ENCODE results near the gene CHEK1. TPM values are rescaled to one million over a fixed set of nuclear protein-coding genes. Genes with fewer than 3 reads are reported as not detected.

The CHEK1 gene
- total and polyA plus RNA-seq, 2 of the 8 experiments (the other 6 are each of a cell fraction or from before 2014, with no cell fraction given): 37.7 to 133 TPM

DNA sequence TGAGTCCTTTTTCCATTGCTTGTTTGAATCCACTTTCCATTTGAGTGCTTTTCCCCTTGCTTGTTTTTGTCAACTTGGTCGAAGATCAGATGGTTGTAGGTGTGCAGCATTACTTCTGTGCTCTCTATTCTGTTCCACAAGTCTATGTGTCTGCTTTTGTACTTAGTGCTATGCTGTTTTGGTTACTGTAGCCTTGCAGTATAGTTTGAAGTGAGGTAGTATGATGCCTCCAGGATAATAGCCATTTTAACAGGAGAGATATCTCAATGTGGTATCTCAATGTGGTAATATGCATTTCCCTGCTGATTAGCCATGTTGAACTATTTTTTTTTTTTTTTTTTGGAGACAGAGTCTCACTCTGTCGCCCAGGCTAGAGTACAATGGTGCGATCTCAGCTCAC is 38.9 kb downstream of the CHEK1 start:
- no peak overlapping the region for H2BK15ac ChIP-seq (ENCODE audit: low read length)
- WGBS, 2 experiments (ENCODE audit: extremely low coverage in 1 of 2, insufficient coverage in 1 of 2, insufficient read length in 1 of 2, insufficient replicate concordance in 2 of 2, low coverage in 1 of 2, low lambda C conversion rate in 2 of 2, missing lambda C conversion rate in 1 of 2): 91% methylated on average over 3 of the region's 3 CpGs; no CpG with 5 or more reads in 1 of the 2 experiments
- CTCF ChIA-PET (ENCODE audit: partially characterized antibody): no interaction called here
- TF ChIP-seq SP2 (IDR thresholded peaks at IDR 0.05; ENCODE audit: low read length) (no peak), CHD1 (IDR thresholded peaks at IDR 0.05; ENCODE audit: low read depth, low read length) (no peak), JUND (IDR thresholded peaks at IDR 0.05; ENCODE audit: low read length) (no peak), TBP (IDR thresholded peaks at IDR 0.05; ENCODE audit: low read depth, low read length) (no peak), TAF7 (optimal IDR thresholded peaks at IDR 0.05; ENCODE audit: borderline replicate concordance, low read depth, low read length) (no peak)

More for the DNA sequence above, 38.9 kb downstream of the CHEK1 start:
- Histone ChIP-seq H2AFZ (ENCODE audit: low read length) (no peak overlapping the region), H2AK5ac (ENCODE audit: low read depth, low read length) (no peak overlapping the region), H4K20me1 (replicated peaks in 1 of 2; ENCODE audit: control insufficient read depth in 1 of 2, insufficient read depth in 2 of 2, low read length in 2 of 2) (peaks cover 0 to under 1% of the 10 kb centered on the region in 2 experiments), H3K23me2 (ENCODE audit: low read depth, low read length) (no peaks in the 10 kb centered on the region), H3K4ac (replicated peaks; ENCODE audit: insufficient read length, low read depth, low read length) (no peak overlapping the region), H3K27me3 (replicated peaks in 1 of 4; ENCODE audit: control insufficient read depth in 3 of 4, extremely low read depth in 1 of 4, insufficient read depth in 3 of 4, low read length in 3 of 4) (no peaks in the 10 kb centered on the region), H3K23ac (ENCODE audit: insufficient read length) (no peak overlapping the region), H3K79me1 (ENCODE audit: low read depth, low read length) (no peaks in the 10 kb centered on the region), H4K5ac (ENCODE audit: insufficient read length, low read depth, low read length) (no peak overlapping the region), H3K4me2 (ENCODE audit: insufficient read depth in 1 of 2, low read depth in 2 of 2, low read length in 2 of 2) (no peak overlapping the region), H3K4me1 (replicated peaks in 1 of 4; ENCODE audit: control insufficient read depth in 3 of 4, insufficient read depth in 4 of 4, low read length in 3 of 4) (no peaks in the 10 kb centered on the region), H2BK20ac (ENCODE audit: low read length) (no peak overlapping the region), H3K56ac (replicated peaks; ENCODE audit: insufficient read length, low read depth, low read length) (no peak overlapping the region), H3K79me2 (ENCODE audit: control insufficient read depth in 1 of 2, insufficient read depth in 2 of 2, low read length in 2 of 2) (peaks cover 0 to 37% of the 10 kb centered on the region in 2 experiments; a peak in 2 of 4 replicates), H3K18ac (ENCODE audit: extremely low read depth, low read length) (no peak overlapping the region), H2BK5ac (ENCODE audit: low read depth, low read length) (no peak overlapping the region), H4K91ac (replicated peaks; ENCODE audit: insufficient read length, low read length) (no peak overlapping the region), H3K9me3 (ENCODE audit: insufficient read depth in 2 of 2, low read depth in 1 of 2, low read length in 1 of 2) (no peaks in the 10 kb centered on the region), H3K4me3 (ENCODE audit: extremely low read depth in 1 of 4, insufficient read depth in 2 of 4, low read depth in 3 of 4, low read length in 4 of 4) (no peak overlapping the region), H2BK12ac (ENCODE audit: low read depth, low read length) (no peak overlapping the region), H3K36me3 (ENCODE audit: control insufficient read depth in 2 of 4, insufficient read depth in 4 of 4, low read length in 3 of 4) (peaks cover 2 to 45% (median 10%) of the 10 kb centered on the region in 4 experiments), H2BK120ac (replicated peaks; ENCODE audit: low read depth, low read length) (no peak overlapping the region), H3K27ac (ENCODE audit: low read depth, low read length) (no peak overlapping the region), H3K14ac (ENCODE audit: insufficient read length) (no peak overlapping the region), H4K8ac (ENCODE audit: extremely low read depth, insufficient read depth, low read length) (no peak overlapping the region), H3K9ac (replicated peaks in 1 of 4; ENCODE audit: extremely low read depth in 1 of 4, low read depth in 3 of 4, low read length in 3 of 4) (no peak overlapping the region)
- DNase-seq (ENCODE audit: low read depth in 1 of 2, low spot score in 2 of 2) (no peak), FAIRE-seq (no peak)
- POLR2A ChIA-PET (ENCODE audit: partially characterized antibody): no interaction called here
